ENCODE data around the gene ANO9. TPM values are rescaled to one million over a fixed set of nuclear protein-coding genes. Genes with fewer than 3 reads are reported as not detected.

ANO9 gene
- total RNA-seq, 6 donors from 2014 or later, result 11.7 to 62.9 (median 18.8) TPM

DNA sequence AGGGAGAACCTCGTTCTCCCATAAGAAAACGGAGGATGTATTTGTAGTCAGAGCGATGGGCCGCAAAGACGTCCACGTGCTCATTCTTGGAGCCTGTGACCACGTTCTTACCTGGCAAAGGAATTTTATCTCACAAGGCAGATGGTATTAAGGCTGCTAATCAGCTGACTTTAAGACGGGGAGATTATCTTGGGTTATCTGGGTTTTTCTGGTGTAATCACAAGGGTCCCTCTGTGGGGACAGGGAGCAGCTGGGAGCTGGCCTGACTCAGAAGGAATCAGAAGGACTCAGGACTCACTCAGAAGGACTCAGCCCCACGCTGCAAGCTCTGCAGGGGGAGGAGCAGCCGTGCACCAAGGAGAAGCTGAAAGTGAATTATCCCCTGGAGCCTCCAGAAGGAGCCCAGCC, 19.6 kb downstream of the ANO9 start:
- 76 to 90% methylated on average over 9 to 10 of the region's 10 CpGs for WGBS, 2 donors
- H3K4me1 ChIP-seq, result peaks cover 0 to 9% (median 7%) of the 10 kb centered on the region in 4 donors
- TF ChIP-seq, protein P1, sequence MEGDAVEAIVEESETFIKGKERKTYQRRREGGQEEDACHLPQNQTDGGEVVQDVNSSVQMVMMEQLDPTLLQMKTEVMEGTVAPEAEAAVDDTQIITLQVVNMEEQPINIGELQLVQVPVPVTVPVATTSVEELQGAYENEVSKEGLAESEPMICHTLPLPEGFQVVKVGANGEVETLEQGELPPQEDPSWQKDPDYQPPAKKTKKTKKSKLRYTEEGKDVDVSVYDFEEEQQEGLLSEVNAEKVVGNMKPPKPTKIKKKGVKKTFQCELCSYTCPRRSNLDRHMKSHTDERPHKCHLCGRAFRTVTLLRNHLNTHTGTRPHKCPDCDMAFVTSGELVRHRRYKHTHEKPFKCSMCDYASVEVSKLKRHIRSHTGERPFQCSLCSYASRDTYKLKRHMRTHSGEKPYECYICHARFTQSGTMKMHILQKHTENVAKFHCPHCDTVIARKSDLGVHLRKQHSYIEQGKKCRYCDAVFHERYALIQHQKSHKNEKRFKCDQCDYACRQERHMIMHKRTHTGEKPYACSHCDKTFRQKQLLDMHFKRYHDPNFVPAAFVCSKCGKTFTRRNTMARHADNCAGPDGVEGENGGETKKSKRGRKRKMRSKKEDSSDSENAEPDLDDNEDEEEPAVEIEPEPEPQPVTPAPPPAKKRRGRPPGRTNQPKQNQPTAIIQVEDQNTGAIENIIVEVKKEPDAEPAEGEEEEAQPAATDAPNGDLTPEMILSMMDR (IDR thresholded peaks at IDR 0.05), result no peak
- no peak for TF ChIP-seq EP300 (IDR thresholded peaks at IDR 0.05)
- TF ChIP-seq POLR2A (IDR thresholded peaks at IDR 0.05), result no peak
- no peak for TF ChIP-seq POLR2AphosphoS5 (IDR thresholded peaks at IDR 0.05)

DNA sequence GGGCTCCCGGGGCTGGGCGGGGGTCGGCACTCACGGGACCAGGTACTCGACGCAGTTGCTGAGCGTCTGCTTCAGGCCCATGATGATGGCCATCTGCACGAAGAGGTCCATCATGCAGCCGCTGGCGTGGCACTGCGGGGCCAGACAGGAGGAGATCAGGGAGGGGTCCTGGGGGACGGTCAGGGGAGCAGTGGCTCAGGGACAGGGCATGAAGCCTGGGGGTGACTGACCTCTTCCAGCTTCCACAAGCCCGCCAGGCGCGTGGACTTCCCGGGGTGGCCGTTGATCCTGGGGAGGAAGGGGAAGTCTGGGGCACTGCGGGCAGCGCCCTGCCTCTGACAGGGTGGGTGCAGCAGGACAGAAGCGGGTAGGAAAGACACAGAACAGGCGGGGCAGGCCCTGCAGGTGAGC, 20.9 kb downstream of the ANO9 start:
- Histone ChIP-seq H3K4me3 (no peak overlapping the region), H3K36me3 (no peaks in the 10 kb centered on the region), H3K27ac (no peak overlapping the region), H3K9me3 (no peaks in the 10 kb centered on the region), H3K27me3 (no peaks in the 10 kb centered on the region), H3K4me1 (peaks cover 5 to 21% (median 16%) of the 10 kb centered on the region in 4 donors)
- no peak for ATAC-seq (ENCODE audit: low FRiP score in 2 of 2)
- TF ChIP-seq, protein P1 (IDR thresholded peaks at IDR 0.05), result no peak
- no peak for TF ChIP-seq POLR2AphosphoS5 (IDR thresholded peaks at IDR 0.05)
- no peak for TF ChIP-seq EP300 (IDR thresholded peaks at IDR 0.05)
- no peak for TF ChIP-seq POLR2A (IDR thresholded peaks at IDR 0.05)
- 78 to 95% methylated on average over 11 to 19 of the region's 21 CpGs for WGBS, 2 donors
- peak in 1 of 2 donors; percentile 76 for DNase-seq

More for the DNA sequence above, 19.6 kb downstream of the ANO9 start:
- Histone ChIP-seq H3K27ac (no peak overlapping the region), H3K36me3 (no peaks in the 10 kb centered on the region), H3K9me3 (no peaks in the 10 kb centered on the region), H3K4me3 (no peak overlapping the region), H3K27me3 (no peaks in the 10 kb centered on the region)
- ATAC-seq (ENCODE audit: low FRiP score in 2 of 2), result no peak
- DNase-seq, result no peak

DNA sequence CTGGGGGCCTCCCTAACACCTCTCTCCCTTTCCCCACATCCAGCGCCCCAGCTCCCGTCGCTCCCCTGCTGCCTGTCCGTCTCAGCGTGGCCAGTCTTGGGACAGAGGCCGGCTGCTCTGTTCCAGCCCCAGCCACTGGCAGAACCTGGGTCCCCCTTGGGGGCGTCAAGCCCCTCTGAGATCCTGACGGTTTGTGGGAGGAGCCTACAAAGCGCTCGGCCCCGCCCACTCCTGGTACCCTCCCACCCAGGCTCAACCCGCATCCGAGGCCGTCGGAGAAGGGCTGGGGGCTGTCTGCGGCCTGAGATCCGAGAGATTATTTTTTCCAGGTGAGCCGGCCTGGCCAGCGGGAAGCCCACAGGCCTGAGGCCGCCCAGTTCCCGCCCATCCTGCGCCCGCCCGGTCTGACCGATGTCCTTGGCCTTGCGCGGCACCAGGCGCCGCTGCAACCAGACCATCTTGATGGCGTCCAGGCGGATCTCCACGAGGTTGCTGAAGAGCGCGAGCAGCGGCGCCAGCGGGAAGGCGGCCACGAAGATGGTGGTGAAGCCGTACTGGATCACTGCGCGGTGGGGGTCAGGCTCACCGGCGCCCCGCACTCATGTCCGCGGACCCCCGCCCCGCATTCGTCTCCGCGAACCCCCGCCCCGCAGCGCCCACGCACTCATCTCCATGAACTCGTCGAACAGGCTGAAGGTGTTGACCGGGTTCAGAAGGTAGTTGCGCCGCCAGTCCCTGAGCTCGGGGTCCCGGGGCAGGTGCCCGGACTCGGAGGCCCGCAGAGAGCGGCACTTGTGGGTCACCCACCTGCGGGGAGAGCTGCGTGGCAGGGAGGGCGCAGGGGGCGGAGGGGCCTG, 21.5 kb downstream of the ANO9 start:
- WGBS, 2 donors, result 61 to 81% methylated on average over 28 to 45 of the region's 71 CpGs
- Histone ChIP-seq H3K36me3 (no peaks in the 10 kb centered on the region), H3K27me3 (no peaks in the 10 kb centered on the region), H3K27ac (no peak overlapping the region), H3K4me1 (peaks cover 11 to 28% (median 22%) of the 10 kb centered on the region in 4 donors), H3K9me3 (no peaks in the 10 kb centered on the region), H3K4me3 (no peak overlapping the region)
- TF ChIP-seq, protein P1 (IDR thresholded peaks at IDR 0.05), result no peak
- no peak for TF ChIP-seq POLR2A (IDR thresholded peaks at IDR 0.05)
- TF ChIP-seq POLR2AphosphoS5 (IDR thresholded peaks at IDR 0.05), result no peak
- no peak for TF ChIP-seq EP300 (IDR thresholded peaks at IDR 0.05)
- DNase-seq (peak in 1 of 2 donors; percentile 84), ATAC-seq (ENCODE audit: low FRiP score in 2 of 2) (no peak)

DNA sequence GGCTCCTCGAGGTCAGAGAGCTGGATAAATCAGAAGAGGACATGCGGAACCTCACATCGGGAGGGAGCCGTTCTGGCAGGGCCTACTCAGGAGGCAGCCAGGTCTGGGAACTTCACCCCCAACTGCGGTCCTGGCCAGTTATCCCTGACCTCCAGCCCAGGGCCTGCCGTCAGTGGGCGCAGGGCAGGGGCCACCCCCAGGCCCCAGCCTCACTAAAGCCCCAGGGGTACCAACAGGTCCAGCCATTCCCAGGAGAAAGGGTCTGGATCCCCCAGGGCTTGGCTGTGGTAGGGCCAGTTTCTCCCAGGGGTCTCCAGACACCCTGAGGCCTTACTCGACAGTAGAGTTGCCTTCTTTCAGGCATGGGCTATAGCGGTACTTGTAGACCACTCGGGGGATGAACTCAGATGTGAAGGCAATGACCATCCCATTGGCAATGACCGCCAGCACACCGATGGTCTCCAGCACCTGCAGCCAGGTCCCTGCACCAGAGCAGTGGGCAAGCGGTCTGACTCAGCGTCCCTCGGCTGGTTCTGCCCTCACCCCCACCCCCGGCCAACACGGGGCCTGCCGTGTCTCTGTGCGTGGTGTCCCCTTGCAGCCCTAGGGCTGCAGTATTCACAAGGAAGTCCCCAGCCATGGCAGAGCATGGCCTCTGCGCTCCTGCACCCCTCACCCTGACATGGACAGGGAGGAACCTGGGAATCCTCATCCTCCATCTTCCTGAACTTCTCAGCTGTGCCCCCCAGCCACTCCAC, 22.4 kb downstream of the ANO9 start:
- no peak overlapping the region for H3K4me3 ChIP-seq
- peaks cover 18 to 36% (median 27%) of the 10 kb centered on the region in 4 donors for H3K4me1 ChIP-seq
- ATAC-seq (ENCODE audit: low FRiP score in 2 of 2), result no peak
- no peaks in the 10 kb centered on the region for H3K36me3 ChIP-seq
- no peaks in the 10 kb centered on the region for H3K27me3 ChIP-seq
- WGBS, 2 donors, result 86 to 93% methylated on average over 12 to 19 of the region's 20 CpGs
- no peak for TF ChIP-seq POLR2A (IDR thresholded peaks at IDR 0.05)
- TF ChIP-seq, protein P1 (IDR thresholded peaks at IDR 0.05), result no peak
- no peak for TF ChIP-seq EP300 (IDR thresholded peaks at IDR 0.05)
- H3K27ac ChIP-seq, result no peak overlapping the region
- H3K9me3 ChIP-seq, result no peaks in the 10 kb centered on the region
- DNase-seq, result peak in 1 of 2 donors; percentile 55

Data from upper lobe of left lung (tissue), 6 donors.